Activated CD4-positive, alpha-beta T cell treated with anti-CD3 and anti-CD28 coated beads, Interleukin-10, Interleukin-2, amounts not matched to agents 100 ng/mL and 50 ng/mL, durations not matched to agents 16 hours and 8 hours (primary cell): ENCODE results near the gene LATS1.
"Not testable (repeated sequence)": the region's sequence is repeated elsewhere in the genome, so short reads cannot be mapped to it uniquely, and the experiment has no call there.

Experiments used
- DNase-seq: peaks from one replicate; pipeline ENCODE4 v3.0.0-alpha.2; 2020

The LATS1 gene

DNA sequence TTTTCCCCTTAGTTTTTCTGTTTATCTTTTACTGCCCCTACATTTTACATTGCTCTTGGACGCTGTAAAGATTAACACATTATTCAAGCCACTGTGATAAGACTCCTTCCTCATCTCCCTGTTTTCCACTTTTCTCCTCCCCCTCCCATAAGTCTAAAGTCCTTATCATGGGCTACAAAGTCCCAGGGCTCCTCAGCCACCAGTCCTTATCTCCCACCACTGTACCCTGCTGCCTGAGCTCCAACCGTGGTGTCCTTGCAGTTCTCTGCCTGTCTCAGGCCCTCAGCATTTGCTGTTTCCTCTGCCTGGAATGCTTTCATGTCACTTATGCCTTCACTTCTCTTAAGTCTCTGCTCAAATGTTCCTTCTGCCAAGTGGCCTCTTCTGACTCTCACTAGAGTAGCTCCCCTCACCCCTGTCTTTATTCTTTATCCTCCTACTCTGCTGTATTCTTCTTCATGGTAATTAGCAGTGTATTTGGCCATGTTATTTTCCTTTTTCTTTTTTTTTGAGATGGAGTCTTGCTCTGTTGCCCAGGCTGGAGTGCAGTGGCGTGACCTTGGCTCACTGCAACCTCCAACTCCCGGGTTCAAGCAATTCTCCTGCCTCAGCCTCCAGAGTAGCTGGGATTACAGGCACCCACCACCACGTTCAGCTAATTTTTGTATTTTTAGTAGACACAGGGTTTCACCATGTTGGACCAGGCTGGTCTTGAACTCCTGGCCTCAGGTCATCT, 10.8 kb upstream of the LATS1 start:
- DNase-seq, result no peak

DNA sequence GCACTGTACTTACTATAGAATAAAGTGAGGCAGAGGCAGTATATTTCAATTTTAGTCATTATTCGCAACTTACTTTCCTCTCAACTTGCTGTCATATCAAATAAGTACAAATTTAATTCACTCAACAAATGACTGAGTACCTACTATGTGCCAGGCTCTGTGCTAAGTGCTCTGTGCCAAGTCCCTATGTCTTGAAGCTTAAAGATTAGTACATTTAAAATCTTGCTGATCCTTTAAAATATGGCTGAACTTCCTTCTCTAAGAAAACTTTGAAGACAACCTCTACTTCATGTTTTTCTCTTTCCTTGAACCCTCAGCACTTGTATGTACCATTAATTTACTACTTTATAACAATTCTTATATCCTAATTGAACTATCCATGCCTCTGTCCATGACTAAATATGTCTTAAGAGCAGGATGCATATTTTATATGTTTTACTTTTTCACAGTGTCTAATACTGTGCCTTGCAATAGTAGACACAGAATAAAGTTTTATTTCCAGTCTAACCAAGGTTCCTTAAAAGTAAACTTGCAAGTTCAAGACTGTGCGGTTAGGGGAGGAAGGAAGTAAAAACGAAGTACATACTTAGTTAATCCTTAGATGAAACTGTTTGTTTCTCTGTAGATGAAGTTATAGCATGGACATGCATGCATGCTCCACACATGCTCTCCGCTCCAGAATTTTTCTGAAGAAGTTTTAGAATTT, 10.0 kb upstream of the LATS1 start:
- no peak for DNase-seq

DNA sequence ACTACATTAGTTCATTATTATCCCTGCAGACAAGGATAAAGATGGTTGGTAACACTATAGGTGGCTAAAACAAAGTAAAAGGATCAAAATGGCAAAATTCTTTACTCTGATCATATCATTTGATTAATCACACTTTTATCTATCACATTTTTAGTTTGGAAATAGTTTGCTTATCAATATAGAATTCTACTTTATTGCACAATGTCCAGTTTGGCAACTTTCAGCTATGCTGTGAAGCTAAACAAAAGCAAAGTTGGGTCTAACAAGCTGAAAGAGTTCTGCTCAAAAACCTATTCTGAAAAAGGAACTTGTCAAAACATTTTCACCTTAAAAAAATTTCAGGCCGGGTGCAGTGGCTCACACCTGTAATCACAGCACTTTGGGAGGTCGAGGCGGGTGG, 7.9 kb upstream of the LATS1 start:
- no peak for DNase-seq

DNA sequence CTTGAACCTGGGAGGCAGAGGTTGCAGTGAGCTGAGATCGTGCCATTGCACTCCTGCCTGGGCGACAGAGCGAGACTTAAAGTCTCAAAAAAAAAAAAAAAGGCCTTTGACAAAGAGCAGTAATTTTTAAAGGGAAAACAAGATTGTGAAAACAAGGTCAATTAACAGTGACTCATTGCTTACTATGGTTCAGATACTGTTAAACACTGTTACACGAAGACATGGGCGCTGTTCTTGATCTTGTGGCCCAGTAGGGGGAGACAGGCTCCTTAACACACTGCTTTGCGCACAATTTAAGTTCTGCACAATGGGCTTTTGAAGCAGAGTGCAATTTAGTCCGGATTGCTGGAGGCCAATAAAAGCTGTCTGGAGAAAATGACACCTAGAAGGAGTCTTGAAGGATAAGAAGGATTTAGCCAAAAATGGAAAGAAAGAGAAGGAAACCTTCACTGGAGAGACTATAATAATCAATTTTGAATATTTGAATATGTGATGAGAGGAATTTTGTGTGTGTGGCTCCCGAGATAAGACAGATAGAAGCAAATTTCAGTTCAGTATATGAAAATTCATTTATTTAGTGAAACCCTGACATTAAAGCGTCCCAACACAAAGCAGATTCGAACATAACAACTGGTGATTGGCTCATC, 6.0 kb upstream of the LATS1 start:
- DNase-seq, result peak; percentile 64

DNA sequence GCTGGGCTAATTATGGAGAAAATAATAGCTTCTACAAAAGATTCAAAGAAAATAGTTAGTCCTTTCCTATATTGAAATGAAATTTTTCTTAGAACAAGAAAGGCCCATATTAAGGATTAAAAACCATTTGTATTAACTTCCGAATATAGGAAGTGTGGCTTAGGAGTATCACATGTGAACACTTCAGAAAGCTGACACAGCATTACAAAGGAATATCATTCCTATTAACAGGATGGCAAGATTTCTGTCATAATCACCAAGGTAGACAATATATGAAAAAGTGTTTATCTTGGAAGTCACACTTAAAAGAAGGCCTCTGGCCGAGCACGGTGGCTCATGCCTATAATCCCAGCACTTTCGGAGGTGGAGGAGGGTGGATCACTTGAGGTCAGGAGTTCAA, 5.4 kb upstream of the LATS1 start:
- no peak for DNase-seq

DNA sequence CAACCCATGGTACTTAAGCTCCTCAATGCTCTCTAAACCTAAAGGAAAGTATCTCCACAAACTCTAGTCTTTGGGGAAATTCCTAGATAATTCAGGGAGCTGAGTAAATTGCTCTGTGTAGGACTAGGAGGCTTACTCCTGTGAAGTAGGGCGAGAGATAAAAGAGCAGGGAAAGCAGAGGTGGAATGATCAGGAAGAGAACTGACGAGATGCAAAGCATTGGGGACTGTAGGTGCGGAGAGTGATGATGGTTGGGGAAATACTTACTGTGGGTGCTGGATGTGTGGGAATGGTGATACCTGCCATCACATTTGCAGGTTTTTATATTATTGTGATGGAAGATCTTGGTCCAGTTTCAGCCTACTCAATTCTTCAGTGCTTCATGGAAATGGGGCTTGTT, 1.6 kb upstream of the LATS1 start:
- DNase-seq, result no peak

DNA sequence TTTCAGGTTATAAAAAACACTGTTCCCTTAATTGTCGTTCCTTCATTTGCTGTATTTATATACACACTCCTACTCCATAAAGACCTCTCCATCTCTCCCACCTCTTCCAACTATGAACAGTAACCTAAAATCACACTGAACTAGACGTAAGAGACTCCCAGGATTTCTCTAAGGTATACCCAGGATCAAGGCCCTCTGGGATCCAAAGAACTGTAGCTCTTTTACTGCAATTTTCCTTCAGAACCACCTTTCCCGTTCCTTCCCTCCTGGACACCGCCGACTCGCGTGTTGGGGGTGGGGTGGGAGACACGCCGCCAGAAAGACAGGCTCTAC, 680 bp downstream of the LATS1 start:
- DNase-seq, result no peak

DNA sequence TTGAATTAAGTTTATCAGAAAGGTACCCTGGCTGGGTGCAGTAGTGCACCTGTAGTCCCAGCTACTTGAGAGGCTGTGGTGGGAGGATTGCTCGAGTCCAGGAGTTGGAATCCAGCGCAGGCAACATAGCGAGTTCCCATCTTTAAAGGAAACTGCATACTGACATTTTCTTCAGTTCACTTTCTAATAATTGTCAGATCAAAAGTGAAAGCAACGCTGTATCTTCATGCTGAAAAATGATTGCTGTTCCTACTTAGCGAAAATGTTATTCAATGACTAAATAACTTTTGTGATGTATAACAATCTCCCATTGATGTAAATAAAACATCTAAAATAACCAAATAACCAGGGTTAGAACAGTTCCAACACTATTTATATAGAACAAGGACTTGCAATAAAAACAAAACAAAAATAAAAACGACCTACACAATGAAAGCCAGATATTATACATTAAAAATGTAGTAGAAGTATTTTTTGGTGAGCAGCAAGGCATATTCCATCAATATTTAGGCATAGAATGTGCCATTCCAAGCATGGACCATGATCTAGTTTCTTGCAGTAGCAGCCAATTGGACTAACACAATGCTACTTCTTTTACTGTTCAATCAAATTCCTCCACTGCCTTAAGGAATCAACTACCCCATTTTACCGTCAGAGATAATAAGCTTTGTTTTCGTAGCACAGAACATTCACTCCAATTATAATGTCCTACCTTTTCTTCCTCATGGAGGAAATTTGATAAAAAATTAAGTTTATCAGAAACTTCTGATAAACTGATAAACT, 1.5 kb downstream of the LATS1 start:
- peak; percentile 34 for DNase-seq

DNA sequence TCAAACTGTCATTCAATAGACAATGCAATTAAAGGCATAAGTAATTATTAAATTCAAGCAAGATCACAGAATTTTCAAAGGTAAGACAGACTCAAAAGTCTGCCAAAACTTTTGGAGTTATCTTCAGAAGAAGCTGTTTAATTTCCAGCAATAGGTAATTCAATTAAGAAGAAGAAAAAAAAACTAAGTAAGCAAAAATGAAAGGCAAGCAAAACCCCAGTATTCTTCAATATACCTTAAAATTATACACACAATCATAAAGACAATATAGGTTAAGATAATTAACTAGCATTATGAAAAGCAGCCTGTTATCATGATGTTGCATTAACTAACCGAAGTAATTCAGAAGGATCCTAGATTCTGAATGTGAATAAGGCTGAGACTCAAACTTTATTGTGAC, 3.5 kb downstream of the LATS1 start:
- DNase-seq, result no peak

DNA sequence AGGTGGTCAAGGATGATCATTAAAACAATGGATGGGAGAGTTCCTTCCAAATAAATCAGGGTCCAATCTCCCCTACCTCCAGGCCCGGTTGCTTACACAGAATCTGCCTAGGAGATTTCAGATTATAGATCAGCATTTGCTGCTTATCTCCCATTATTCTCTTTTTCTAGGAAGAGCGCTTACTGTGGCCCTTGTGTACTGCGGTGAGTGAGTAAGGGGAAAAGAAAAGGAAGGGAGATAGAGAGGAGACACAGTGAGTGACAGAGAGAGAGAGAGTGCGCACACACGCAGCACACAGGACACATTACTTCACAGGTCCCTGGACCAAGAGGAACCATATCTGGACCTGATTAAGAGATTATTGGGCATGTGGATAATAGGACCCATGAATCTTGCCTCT, 6.2 kb downstream of the LATS1 start:
- no peak for DNase-seq

DNA sequence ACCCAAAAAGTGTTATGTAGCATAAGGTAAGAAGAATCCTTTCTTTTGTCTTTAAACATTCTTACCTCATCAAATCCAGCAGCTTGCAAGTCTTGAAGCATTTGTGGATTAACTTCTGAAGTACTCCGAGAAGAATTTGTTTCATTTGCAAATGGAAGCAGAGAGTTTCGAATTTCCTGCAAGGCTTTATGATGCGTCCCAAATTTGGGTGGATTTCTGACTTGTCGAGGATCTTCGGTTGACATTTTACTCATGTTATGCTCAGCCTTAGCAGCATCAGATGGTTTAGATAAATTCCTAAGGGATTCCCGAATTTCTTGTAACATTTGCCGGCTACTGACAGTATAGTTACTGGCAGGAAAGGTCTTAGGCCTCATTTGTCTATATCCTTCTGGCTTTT, 16.2 kb downstream of the LATS1 start:
- DNase-seq, result no peak

DNA sequence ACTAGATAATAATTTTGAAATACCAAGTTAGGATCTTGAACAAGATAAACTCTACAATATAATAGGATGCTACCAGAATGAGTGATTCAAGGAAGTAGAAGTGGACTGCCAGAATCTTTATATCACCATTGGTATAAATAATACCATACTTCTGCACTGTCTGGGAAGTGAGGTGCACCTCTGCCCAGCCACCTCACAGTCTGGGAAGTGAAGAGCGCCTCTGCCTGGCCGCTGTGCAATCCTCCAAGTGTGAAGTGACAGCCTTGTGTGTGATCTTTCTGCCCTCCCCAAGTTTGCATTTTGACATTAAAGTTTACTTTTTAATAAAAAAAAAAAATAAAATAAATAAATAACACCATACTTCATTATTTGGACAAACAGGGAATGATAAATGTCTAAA, 18.8 kb downstream of the LATS1 start:
- DNase-seq, result no peak

DNA sequence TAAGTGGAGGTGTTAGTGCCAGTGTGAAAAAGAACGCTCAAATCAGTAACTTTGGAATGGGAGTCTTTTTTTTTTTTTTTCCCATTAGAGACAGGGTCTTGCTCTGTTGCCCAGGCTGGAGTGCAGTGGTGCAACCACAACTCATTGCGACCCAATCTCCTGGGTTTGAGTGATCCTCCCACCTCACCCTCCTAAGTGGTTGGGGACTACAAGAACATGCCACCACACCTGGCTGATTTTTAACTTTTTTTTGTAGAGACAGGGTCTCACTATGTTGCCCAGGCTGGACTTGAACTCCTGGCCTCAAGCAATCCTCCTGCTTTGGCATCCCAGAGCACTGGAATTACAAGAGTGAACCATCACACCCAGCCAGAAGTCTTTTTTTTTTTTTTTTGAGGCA, 19.7 kb downstream of the LATS1 start:
- DNase-seq, result no peak

DNA sequence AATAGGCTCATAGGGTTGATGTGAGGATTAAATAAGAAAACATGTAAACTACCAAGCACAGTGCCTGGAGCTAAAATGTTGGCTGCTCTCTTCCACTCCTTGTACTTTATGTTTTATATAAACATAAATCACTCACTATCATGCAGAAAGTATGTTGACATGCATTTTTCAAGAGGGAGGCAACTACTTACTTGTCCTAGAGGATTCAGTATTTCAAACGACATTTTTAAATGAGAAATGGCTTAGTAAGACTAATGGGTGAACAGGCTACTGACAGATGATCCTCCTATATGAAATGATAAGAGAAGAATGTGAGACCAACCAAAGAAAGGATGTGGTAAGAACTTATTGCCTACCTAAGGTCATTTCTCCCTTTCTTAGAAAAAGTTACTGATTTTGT, 21.0 kb downstream of the LATS1 start:
- no peak for DNase-seq

DNA sequence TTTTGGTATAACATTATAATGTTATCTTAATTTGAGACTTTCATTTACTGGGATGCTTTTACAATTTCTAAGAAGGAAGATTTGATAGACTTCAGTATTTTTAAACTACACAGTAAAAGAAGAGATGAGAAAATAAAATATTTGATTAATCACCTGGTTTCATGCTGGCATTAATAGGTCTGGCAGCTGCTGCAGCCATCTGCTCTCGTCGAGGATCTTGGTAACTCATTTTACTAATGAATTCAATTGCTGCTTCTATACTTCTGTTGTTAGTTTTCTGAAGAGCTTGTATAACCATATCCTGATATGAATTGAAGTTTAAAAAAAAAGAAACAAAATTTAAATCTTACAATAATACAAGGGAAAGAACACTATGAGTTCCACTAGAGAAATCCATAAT, 23.0 kb downstream of the LATS1 start:
- no peak for DNase-seq

DNA sequence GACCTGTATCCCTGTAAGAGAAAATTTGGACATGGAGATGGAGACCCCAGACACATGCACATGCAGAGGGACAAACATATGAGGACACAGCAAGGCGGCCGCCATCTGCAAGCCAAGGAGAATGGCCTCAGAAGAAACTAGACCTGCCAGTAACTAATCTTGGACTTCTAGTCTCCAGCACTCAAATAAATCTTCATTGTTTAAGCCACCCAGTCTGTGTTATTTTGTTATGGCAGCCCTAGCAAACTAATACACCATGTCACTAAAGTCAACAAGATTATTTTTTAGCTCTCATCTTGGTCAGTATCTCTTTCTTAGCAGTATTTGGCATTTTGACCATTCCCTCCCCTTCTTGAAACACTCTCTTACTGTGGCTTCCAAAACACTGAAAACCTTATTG, 26.7 kb downstream of the LATS1 start:
- DNase-seq, result no peak

DNA sequence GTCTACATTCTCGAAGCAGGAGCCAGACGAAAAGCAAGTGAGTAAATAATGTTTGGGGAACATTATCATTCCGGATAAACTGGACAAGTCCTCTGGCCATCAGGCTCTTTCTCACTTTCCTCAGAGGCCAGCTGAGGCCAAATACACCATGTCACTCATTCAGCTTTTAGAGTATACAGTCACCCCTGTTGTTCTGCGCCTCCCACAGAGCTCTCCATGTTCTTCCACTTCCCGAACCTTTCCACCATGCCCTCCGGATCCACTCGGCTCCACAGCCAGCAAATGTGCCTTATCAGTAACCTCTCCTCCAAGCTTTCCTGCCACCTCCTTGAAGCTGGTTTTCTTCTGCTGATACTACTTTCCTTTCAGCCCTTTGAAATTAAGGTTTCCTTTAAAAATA, 31.7 kb downstream of the LATS1 start:
- no peak for DNase-seq

DNA sequence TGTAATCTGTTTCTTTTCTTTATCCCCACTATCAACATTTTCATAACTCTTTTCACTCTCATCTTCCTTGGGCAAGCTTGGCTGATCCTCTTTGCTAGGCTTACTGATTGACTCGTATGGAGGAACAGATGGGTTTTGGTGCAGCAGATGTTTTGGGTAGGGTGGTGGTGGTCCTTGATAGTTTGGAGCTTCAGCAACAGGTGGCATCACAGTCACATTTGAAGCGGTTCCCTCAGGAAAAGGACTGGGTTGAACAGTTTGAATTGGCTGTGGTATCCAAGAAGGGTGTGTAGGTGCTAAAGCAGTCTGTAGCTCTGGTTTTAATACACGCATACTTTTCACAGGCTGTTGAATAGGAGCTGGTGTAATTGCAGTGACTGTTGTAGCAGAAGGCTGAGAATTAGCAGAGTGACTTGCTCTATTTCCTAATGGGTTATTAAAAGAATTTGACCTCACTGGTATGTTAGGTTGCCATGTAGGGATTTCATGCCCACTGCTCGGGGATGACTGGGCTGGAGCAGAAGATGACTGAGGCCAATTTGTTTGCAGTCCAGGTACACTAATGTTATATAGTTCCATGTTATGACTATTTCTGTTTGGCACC, 34.5 kb downstream of the LATS1 start:
- no peak for DNase-seq

DNA sequence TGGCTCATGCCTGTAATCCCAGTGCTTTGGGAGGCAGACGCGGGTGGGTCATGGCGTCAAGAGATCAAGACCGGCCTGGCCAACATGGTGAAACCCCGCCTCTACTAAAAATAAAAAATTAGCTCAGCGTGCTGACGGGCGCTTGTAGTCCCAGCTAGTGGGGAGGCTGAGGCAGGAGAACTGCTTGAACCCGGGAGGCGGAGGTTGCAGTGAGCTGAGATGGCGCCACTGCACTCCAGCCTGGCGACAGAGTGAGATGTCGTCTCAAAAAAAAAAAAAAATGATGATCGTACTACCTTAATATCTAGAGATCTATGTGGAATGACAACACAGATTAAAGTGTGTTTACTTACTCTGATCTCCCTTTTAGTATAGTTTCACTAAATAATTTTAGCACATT, 36.1 kb downstream of the LATS1 start:
- not testable (repeated sequence) for DNase-seq

DNA sequence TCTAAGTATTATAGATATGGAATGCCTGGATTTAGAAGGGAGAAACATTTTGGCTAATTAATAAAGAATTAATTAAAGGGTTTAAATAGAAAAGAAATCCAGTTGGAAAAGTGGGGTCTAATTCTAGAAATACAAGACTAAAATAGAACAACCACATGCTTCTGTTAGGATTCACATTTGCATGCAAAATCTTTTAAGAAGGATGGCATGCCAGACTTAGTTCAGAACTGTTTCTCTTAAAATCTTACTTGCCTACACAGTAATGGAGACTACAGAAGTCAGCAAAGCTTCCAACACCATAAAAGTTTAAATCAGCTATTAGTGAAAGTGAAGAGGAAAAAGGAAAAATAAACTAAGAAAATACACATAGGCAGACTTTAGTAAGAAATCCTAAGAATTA, 36.7 kb downstream of the LATS1 start:
- DNase-seq, result no peak

DNA sequence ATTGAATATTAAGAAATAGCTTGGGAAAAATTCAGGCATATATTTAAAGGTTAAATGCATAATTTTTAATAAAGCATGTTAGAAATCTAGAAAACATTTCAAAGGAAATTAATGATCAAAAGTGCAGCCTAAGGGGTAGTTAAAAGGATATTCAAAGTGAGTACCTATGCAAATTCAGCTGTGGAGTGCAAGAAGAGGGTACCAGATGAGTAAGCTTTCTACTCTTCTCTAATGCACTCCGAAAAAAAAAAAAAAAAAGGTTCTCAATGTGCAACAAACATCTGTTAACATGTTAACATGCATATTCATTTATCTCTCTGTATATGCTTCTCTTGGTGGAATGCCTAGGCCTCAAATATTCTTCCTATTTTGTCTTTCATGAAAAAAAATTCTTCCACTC, 37.4 kb downstream of the LATS1 start:
- DNase-seq, result no peak

DNA sequence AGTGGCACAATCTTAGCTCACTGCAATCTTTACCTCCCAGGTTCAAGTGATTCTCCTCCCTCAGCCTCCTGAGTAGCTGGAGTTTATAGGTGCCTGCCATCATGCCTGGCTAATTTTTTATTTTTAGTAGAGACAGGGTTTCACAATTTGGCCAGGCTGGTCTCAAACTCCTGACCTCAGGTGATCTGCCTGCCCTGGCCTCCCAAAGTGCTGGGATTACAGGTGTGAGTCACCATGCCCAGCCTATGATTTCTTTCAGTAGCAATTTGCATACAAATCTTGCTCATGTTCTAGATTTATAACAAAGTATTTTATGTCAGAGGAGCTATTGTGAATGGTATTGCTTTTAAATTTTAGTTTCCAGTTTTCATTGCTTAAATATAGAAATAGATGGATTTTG, 45.6 kb downstream of the LATS1 start:
- DNase-seq, result not testable (repeated sequence)

DNA sequence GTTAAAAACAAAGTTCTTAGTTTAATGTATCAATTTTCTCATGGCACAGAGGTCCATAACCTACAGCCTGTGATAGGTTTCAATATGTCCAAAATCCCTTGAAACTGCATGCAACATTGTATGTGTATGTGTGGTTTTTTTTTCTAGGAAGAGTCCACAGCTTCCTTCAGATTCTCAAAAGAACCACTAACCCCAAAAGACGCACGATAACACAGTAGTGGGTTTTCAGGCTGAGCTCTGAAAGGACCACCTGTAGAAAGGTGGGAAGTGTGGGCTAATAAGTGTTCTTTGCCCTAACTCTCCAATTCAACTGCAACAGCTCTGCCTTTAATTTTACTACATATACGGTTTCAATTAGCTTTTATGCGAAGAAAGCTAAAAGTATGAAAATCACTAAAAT, 57.9 kb downstream of the LATS1 start:
- no peak for DNase-seq
